ENCODE results near the gene KLHL6.

KLHL6 gene

DNA sequence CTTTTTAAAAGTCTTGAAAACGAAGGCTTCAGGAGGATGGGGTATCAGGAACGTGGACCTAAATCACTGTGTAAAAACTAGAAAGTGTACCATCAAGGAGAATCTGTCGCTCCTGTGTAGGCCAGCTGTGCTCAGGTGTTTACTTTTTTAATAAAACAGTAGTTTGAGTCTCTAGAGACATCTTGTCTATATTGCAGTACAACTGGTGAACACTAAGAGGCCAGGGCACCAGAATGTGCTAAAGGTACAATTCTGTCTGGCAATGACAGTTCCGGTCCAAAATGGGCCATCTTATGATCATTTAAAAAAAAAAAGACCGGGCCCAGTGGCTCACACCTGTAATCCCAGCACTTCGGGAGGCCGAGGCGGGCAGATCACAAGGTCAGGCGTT is 65.3 kb downstream of the KLHL6 start:
- H3K4me3 ChIP-seq (replicated peaks; ENCODE audit: insufficient read depth, low read length): no peak overlapping the region
- H3K27me3 ChIP-seq (ENCODE audit: insufficient read depth, poor library complexity, severe bottlenecking): no peaks in the 10 kb centered on the region
- no peak for TF ChIP-seq POLR2AphosphoS5 (IDR thresholded peaks at IDR 0.05; ENCODE audit: low read depth)
- TF ChIP-seq, protein P1, sequence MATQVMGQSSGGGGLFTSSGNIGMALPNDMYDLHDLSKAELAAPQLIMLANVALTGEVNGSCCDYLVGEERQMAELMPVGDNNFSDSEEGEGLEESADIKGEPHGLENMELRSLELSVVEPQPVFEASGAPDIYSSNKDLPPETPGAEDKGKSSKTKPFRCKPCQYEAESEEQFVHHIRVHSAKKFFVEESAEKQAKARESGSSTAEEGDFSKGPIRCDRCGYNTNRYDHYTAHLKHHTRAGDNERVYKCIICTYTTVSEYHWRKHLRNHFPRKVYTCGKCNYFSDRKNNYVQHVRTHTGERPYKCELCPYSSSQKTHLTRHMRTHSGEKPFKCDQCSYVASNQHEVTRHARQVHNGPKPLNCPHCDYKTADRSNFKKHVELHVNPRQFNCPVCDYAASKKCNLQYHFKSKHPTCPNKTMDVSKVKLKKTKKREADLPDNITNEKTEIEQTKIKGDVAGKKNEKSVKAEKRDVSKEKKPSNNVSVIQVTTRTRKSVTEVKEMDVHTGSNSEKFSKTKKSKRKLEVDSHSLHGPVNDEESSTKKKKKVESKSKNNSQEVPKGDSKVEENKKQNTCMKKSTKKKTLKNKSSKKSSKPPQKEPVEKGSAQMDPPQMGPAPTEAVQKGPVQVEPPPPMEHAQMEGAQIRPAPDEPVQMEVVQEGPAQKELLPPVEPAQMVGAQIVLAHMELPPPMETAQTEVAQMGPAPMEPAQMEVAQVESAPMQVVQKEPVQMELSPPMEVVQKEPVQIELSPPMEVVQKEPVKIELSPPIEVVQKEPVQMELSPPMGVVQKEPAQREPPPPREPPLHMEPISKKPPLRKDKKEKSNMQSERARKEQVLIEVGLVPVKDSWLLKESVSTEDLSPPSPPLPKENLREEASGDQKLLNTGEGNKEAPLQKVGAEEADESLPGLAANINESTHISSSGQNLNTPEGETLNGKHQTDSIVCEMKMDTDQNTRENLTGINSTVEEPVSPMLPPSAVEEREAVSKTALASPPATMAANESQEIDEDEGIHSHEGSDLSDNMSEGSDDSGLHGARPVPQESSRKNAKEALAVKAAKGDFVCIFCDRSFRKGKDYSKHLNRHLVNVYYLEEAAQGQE (IDR thresholded peaks at IDR 0.05; ENCODE audit: insufficient replicate concordance, low read depth): no peak
- no peak for TF ChIP-seq SPI1 (IDR thresholded peaks at IDR 0.05; ENCODE audit: borderline replicate concordance, low read depth)
- no peak for TF ChIP-seq GABPA (IDR thresholded peaks at IDR 0.05; ENCODE audit: low read depth)
- TF ChIP-seq, protein P2, sequence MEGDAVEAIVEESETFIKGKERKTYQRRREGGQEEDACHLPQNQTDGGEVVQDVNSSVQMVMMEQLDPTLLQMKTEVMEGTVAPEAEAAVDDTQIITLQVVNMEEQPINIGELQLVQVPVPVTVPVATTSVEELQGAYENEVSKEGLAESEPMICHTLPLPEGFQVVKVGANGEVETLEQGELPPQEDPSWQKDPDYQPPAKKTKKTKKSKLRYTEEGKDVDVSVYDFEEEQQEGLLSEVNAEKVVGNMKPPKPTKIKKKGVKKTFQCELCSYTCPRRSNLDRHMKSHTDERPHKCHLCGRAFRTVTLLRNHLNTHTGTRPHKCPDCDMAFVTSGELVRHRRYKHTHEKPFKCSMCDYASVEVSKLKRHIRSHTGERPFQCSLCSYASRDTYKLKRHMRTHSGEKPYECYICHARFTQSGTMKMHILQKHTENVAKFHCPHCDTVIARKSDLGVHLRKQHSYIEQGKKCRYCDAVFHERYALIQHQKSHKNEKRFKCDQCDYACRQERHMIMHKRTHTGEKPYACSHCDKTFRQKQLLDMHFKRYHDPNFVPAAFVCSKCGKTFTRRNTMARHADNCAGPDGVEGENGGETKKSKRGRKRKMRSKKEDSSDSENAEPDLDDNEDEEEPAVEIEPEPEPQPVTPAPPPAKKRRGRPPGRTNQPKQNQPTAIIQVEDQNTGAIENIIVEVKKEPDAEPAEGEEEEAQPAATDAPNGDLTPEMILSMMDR (IDR thresholded peaks at IDR 0.05; ENCODE audit: insufficient read depth, low read length): no peak
- no peak for DNase-seq (ENCODE audit: low read depth in 1 of 2, low spot score in 1 of 2)
- no peak overlapping the region for H3K27ac ChIP-seq (replicated peaks)

DNA sequence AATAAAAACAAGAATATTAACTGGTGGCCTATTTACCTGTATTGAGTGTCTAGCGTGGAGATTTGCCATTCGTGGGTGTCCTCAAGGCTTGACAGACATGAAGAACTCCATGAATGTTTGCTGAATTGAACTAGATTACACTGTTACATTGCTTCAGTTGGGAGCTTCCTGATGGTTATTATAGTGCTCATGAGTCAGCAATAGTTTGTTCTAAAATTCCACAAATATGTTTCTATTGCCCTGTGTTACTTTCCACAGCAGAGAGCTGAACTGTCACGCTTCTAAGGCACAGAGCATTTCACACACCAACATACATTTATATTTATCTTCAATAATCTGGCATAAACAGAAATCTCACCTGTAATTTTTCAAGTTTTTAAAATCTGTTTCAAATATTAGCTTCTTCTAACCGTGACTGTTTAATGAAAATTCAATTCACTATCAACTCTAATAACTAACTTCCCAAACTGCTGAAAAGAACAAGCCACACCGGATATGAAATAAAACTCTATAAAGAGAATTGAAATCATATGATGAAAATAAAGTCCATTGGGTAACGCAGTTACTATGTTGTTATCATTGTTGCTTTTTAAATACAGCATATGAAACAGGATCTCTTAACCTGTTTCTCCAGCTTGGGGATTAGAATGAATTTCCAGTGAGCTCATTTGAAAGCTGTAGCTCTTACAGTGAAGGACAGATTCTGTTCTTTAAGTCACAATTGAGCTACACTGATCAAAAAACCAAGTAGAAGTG is 65.9 kb downstream of the KLHL6 start:
- TF ChIP-seq SPI1 (IDR thresholded peaks at IDR 0.05; ENCODE audit: borderline replicate concordance, low read depth): no peak
- TF ChIP-seq, protein P2 (IDR thresholded peaks at IDR 0.05; ENCODE audit: insufficient read depth, low read length): no peak
- TF ChIP-seq, protein P1 (IDR thresholded peaks at IDR 0.05; ENCODE audit: insufficient replicate concordance, low read depth): no peak
- DNase-seq (ENCODE audit: low read depth in 1 of 2, low spot score in 1 of 2): no peak
- no peak overlapping the region for H3K27ac ChIP-seq (replicated peaks)
- no peak overlapping the region for H3K4me3 ChIP-seq (replicated peaks; ENCODE audit: insufficient read depth, low read length)
- no peaks in the 10 kb centered on the region for H3K27me3 ChIP-seq (ENCODE audit: insufficient read depth, poor library complexity, severe bottlenecking)

DNA sequence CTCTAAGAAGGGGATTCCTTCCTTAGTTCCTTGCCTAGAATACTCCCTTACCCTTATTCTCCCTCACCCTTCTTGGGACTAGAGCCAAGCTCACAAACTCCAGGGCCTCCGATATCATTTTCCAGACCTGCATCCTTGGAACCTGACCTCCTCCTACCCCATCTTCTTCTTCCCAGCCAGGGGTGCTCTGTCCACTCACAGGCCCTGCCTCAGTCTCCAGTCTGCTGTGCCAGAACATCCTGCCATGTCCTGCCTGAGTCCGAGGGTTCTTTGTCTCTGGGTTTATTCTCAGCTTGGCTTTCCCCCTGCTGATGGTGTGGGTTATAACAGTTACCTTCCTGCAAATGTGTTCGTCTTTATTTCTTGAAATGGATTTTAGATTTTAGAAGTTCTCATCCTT is 67.2 kb downstream of the KLHL6 start:
- Histone ChIP-seq H3K27me3 (ENCODE audit: insufficient read depth, poor library complexity, severe bottlenecking) (no peaks in the 10 kb centered on the region), H3K4me3 (replicated peaks; ENCODE audit: insufficient read depth, low read length) (no peak overlapping the region), H3K27ac (replicated peaks) (no peak overlapping the region)
- no peak for DNase-seq (ENCODE audit: low read depth in 1 of 2, low spot score in 1 of 2)
- TF ChIP-seq SPI1 (IDR thresholded peaks at IDR 0.05; ENCODE audit: borderline replicate concordance, low read depth) (no peak), POLR2AphosphoS5 (IDR thresholded peaks at IDR 0.05; ENCODE audit: low read depth) (no peak), GABPA (IDR thresholded peaks at IDR 0.05; ENCODE audit: low read depth) (no peak)
- TF ChIP-seq, protein P2 (IDR thresholded peaks at IDR 0.05; ENCODE audit: insufficient read depth, low read length): no peak
- TF ChIP-seq, protein P1 (IDR thresholded peaks at IDR 0.05; ENCODE audit: insufficient replicate concordance, low read depth): no peak
